Daoy (cell line): ENCODE measurements around the gene KRTAP5-7. TPM values are rescaled to one million over a fixed set of nuclear protein-coding genes. Genes with fewer than 3 reads are reported as not detected.

ENCODE experiments used
- DNase-seq: peaks from one replicate; pipeline ENCODE4 v3.0.0-alpha.2; 2015; ENCODE audit warnings: low read depth
- total RNA-seq: library from RNA; depleted of rRNA; stranded (reverse); fragments of >200 nt; shearing (Covaris generic); gene quantifications from 2 replicates; pipeline ENCODE4 v1.2.3, GENCODE V29; 2014

KRTAP5-7 gene
- total RNA-seq, 1 experiment from 2014 or later: not detected

GRCh38 chr11:71495286-71496230 is 31.5 kb upstream of the KRTAP5-7 start:
- DNase-seq: no peak

GRCh38 chr11:71496421-71496820 is 30.6 kb upstream of the KRTAP5-7 start:
- no peak for DNase-seq

GRCh38 chr11:71498091-71498490 is 29.0 kb upstream of the KRTAP5-7 start:
- DNase-seq: no peak

- DNase-seq: no peak
Measured at GRCh38 chr11:71499125-71499524, 27.9 kb upstream of the KRTAP5-7 start.

- DNase-seq: peak; percentile 21
Measured at GRCh38 chr11:71499546-71499945, 27.5 kb upstream of the KRTAP5-7 start.

- no peak for DNase-seq
Measured at GRCh38 chr11:71500601-71501021, 26.5 kb upstream of the KRTAP5-7 start.

GRCh38 chr11:71501071-71501985 is 25.7 kb upstream of the KRTAP5-7 start:
- DNase-seq: no peak

GRCh38 chr11:71502026-71502425 is 25.0 kb upstream of the KRTAP5-7 start:
- no peak for DNase-seq

GRCh38 chr11:71502871-71503435 is 24.1 kb upstream of the KRTAP5-7 start:
- DNase-seq: no peak

- DNase-seq: no peak
Measured at GRCh38 chr11:71504531-71504930, 22.5 kb upstream of the KRTAP5-7 start.

GRCh38 chr11:71505001-71505400 is 22.1 kb upstream of the KRTAP5-7 start:
- DNase-seq: no peak

- DNase-seq: no peak
Measured at GRCh38 chr11:71505781-71506180, 21.3 kb upstream of the KRTAP5-7 start.

- no peak for DNase-seq
Measured at GRCh38 chr11:71507102-71507501, 20.0 kb upstream of the KRTAP5-7 start.

GRCh38 chr11:71518506-71519471 is 8.3 kb upstream of the KRTAP5-7 start:
- DNase-seq: no peak

GRCh38 chr11:71519546-71519945 is 7.5 kb upstream of the KRTAP5-7 start:
- DNase-seq: no peak

GRCh38 chr11:71525188-71525937 is 1.7 kb upstream of the KRTAP5-7 start:
- no peak for DNase-seq

GRCh38 chr11:71525938-71526495 is 1.1 kb upstream of the KRTAP5-7 start:
- no peak for DNase-seq

- DNase-seq: no peak
Measured at GRCh38 chr11:71527576-71528210, 626 bp downstream of the KRTAP5-7 start.

- DNase-seq: no peak
Measured at GRCh38 chr11:71530602-71531001, 3.5 kb downstream of the KRTAP5-7 start.
